Right kidney (tissue), 1 donor: ENCODE results near the gene TEX19.
"Not testable (repeated sequence)": the region's sequence is repeated elsewhere in the genome, so short reads cannot be mapped to it uniquely, and the experiment has no call there.

Source experiments
- DNase-seq: peaks from one replicate; pipeline ENCODE4 v3.0.0-alpha.2; 2016

The TEX19 gene

GRCh38 chr17:82338858-82339633, 20.0 kb upstream of the TEX19 start:
- no peak for DNase-seq

DNA sequence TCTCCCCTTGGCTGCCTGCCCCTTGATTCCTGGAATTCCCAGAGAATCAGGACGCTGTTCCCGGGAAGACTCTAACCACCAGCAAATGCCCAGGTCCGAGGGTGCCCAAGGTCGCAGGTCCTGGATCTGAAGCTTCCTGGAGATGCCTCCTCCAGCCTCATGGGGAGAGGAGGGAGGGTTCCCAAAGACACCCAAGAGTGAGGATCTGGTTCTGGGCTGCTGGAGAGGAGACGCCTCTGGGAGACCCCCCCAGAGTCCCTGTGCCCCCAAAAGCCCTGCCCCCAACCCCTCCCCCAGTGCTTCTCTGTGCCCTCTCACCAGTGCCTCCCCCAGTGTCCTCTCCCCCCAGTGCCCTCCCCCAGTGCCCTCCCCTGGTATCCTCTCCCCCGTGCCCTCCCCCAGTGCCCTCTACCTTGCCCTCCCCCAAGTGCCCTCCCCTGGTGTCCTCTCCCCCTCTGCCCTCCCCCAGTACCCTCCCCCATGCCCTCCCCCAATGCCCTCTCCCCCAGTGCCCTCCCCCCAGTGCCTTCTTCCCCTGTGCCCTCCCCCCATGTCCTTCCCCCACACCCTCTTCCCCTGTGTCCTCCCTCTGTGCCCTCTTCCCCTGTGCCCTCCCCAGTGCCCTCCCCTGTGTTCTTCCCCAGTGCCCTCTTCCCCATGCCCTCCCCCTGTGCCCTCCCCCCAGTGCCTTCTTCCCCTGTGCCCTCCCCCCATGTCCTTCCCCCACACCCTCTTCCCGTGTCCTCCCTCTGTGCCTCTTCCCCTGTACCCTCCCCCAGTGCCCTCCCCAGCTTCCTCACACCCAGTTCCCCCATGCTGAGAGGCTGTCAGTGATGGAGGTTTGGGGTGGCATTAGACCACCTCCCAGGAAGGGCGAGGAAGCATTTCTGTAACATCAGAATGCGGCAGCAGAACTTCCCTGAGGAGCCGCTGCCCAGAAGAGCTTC, 19.1 kb upstream of the TEX19 start:
- DNase-seq: no peak

DNA sequence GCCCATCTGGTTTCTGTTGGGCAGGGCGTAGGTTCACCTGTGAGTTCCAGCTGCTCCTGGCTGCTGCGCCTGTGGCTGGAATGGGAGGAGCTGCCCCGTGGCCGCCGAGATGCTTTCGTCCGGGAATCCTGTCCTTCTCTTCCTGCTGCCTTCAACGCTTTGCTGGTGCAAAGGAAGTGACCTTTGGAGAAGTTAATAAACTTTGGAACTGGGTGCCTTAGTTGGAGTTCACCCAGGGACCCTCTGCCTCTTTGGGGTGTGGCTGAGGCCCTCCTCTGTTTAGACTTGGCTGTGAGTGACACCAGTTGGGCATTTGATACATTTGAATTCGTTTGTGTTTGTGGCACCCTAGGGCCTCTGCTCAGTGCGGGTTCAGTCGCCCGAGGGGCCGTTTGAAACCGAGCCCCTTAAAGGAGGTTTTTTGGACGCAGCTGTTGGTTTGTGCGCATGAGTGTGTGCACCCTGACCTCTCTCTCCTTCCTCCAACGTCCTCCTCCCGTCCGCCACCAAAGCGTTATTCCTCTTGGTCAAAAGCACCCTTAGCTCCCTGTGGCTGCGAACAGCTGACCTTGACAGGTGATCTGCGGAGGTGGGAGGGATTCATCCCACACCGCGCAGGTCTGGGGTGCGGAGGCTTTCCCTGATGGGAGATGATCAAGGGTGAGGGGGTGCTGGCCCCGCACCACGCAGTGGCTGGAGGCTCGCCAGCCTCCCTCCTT, 16.5 kb upstream of the TEX19 start:
- DNase-seq: no peak

DNA sequence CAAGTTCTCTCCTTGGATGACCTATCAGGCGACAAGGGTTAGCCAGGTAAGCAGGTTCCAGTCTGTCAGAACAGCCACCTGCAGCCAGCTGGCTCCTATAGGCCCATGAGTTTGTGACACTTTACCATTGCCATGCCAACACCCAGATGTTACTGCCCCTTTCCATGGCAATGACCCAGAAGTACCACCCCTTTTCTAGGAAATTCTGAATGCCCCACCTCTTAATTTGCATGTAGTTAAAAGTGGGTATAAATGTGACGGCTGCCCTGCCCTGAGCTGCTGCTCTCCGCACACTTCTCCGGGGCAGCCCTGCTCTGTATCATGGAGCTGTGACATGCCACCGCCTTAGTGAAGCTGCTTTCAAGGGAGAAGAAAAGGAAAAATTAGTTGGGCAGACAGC, 15.5 kb upstream of the TEX19 start:
- no peak for DNase-seq

DNA sequence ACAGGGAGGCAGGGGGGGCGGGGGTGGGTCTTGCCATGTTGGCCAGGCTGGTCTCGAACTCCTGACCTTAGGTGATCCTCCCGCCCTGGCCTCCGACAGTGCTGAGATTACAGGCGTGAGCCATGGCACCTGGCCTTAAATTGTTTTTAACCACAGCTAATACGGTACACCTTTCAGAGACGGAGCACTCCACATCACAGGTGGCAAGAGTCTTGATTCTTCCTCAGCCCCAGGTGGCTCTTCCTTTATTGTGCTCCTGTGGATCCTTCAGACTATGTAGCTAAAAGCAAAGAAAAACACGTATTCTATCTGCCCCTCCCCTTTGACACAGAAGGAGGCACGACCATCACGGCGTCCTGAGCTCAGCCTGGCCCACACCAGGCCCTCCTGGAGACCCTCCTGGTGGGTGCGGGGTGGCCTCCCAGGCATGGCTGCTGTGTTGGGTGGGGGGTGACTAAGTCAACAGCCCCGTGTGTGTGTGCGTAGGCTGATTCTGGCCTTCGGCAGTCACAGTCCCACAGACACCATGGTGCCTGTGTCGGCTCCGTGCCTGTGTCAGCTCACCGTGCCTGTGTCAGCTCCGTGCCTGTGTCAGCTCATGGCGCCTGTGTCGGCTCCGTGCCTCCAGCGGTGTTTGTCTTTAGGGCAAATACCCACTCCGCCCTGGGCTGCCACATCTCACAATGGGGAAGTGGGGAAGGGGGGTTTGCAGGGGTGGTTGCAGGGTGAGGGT, 14.7 kb upstream of the TEX19 start:
- DNase-seq: no peak

- no peak for DNase-seq
These were observed 13.7 kb upstream of the TEX19 start for GRCh38 chr17:82345151-82345976.

DNA sequence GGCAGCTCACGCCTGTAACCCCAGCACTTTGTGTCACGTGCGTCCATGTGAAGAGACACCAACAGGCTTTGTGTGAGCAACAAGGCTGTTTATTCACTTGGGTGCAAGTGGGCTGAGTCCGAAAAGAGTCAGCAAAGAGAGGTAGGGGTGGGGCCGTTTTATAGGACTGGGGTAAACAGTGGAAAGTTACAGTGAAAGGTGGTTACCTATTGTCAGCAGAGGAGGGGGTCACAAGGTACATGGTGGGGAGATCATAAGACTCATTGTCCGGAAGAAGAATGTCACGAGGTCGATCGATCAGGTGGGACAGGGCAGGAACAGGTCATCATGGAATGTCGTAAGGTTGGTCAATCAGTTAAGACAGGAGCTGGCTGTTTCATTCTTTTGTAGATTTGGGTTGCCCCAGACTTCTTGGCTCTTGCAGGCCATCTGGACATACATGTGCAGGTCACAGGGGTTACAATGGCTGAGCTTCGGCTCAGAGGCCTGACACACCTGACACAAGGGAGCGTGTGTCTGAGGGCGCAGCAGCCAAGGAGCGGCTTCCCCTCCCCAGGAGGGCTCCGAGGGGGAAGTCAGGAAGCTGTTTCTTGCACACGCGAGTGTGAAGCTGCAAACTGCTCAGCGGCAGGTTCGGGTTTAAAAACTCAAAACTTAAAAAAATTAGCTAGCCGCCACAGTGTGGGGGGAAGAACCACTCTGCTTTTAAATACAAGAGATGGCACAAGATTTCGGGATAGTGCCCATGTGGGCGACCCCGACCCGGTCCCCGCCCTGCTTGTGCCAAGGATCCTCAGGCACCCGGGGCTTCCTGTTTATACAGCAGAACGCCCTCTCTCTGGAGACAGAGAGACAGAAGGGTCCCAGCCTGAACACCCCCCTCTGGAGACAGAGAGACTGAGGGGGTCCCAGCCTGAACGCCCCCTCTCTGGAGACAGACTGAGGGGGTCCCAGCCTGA, 12.4 kb upstream of the TEX19 start:
- no peak for DNase-seq

GRCh38 chr17:82347994-82348393, 11.1 kb upstream of the TEX19 start:
- not testable (repeated sequence) for DNase-seq

DNA sequence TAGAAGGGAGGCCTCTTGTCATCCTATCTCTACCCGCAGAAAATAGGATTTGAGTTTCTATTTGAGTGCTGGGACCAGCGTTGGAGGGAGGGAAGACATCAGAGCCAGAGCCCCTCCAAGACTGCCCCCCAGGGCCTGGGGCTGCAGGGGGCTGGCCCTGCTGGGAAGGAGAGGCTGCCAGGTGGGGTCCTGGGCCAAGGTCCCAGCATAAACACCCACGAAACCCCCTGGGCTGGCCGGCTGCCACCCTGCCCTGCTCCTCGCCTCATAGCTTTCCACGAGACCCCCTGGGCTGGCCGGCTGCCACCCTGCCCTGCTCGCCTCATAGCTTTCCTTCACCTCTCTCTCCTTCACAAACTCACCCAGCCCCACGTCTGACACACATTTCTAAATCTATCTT, 10.6 kb upstream of the TEX19 start:
- no peak for DNase-seq

- DNase-seq: no peak
These were observed 10.2 kb upstream of the TEX19 start for GRCh38 chr17:82348866-82349265.

- DNase-seq: peak; percentile 22
These were observed 9.8 kb upstream of the TEX19 start for GRCh38 chr17:82349287-82349701.

DNA sequence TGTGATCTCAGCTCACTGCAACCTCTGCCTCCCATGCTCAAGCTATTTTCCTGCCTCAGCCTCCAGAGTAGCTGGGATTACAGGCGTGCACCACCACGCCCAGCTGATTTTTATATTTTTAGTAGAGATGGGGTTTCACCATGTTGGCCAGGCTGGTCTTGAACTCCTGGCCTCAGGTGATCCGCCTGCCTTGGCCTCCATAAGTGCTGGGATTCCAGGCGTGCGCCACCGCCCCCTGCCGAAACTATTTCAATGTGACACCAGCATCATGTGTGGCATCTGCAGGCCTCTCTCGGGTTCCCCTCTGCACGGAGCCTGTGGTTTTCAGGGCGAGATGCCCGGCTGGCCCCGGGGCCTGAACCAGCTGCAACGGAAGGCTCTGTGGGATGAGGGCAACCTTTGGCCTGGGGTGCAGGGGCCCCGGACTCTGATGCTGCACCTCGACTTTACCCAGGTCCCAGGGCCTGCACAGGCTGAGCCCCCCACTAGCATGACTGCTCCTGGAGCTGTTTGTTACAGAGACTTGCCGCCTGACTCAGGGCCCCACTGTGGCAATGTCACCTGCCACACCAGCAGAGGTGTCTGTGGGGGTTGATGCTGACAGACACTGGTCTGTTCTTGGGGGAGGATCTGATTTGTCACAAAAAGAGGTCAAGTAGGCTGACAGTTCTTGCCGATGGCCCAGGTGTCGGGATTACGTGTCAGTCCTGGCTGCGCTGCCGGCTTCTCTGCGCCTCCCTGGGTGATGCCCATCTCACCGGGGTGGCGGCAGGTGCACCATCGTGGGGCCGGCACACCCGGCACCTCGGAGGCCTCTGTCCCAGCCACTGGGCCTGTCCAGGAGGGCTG, 8.6 kb upstream of the TEX19 start:
- DNase-seq: no peak

GRCh38 chr17:82351254-82351712, 7.8 kb upstream of the TEX19 start:
- DNase-seq: no peak

DNA sequence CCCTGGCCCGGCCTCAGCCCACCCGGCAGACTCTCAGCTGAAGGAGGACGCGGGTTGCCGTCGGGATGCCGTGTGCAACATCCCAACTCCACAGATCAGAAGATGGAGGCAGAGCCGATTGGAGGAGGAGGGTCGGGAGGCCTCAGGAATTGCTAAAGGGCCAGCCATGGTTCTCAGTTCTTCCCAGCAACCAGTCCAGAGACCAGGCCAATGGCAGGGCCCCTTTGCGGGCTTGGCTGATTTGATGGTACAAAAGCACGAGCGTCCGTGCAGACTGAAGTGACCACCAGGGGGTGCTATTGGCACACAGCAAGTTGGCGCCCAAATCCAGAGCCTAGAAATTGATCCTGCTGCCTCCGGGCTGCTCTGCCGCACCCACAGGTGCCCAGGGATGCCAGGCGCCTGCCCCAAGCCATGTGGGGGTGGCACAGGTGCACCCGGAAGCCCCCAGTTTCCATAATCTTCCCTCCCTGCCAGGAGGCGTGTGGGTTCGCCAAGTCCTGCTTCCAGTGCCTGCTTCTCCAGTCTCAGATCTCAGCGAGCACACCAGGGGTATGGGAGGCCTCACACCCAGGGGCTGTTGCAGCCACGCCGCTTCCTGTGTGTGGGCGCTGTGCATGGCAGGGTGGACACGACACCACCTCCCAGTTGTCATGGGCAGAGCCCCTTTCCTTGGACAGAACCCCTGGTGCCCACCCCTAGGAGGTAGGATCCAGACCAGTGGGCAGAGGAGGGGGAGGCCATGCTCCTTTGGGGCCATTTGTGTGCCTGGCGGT, 7.1 kb upstream of the TEX19 start:
- peak; percentile 78 for DNase-seq

DNA sequence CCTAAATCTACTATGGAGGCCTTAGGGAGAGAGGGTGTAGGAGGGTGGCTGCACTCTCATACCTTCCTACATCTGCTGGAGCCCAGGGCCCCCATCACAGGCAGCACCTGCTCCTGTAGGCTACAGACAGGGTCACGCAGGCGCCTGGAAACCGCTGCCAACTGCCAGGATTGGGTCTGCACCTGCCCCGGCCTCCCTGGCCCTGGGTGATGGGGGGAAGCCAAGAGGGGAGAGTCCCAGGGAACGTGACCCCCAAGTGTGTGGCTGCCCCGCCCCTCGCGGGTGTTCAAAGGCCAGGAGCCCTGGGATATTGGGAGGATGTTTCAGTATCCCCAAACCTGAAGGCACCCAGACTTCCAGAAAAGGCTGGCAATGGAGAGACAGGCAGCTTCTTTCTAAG, 5.6 kb upstream of the TEX19 start:
- no peak for DNase-seq

- DNase-seq: no peak
These were observed 4.2 kb upstream of the TEX19 start for GRCh38 chr17:82354804-82355308.

- DNase-seq: no peak
These were observed 3.1 kb upstream of the TEX19 start for GRCh38 chr17:82355770-82356427.
